Middle frontal gyrus (tissue), 1 donor: ENCODE results near the gene TBXT.
A peak's percentile ranks its signal among the peaks of the same experiment; 100 is the strongest.

Source experiments
- DNase-seq: peaks from one replicate; pipeline ENCODE4 v3.0.0-alpha.2; 2015; ENCODE audit warnings: low spot score; ENCODE audit errors: extremely low spot score

Gene TBXT

DNA sequence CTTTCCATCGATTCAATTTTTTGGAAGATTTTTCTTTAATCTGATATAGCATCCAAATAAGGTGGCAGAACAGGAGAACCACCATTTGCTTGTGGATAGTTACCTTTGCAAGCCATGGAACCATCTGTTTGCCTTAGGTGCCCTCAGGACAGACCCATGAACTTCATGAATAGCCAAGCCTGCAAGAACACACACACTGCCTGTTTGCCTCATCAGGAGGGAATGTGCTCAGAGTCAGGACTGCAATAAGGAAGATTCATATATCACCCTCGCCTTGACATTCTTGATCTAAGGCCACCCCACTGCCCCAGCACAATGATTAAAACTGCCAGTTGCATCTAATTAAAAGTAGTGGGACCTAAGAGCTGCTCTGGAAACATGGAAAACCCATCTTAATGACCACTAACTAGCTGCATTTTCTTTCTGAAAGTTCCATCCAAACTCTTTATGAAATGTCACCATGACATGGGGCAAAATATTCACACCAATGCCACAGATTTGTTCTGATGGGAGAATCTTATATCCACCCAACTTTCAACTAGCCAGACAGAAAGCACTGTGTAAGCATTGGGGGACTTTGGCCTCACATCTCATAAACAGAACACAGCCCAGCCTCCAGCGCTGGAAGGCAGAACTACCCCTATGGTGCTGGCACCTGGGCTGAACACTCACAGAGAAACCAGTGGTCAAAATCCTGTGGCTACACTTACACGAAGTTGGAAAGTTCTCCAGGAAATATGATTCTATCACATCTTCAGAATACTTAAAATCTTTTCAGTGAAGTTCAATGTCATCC lies 48.3 kb downstream of the TBXT start:
- no peak for DNase-seq

DNA sequence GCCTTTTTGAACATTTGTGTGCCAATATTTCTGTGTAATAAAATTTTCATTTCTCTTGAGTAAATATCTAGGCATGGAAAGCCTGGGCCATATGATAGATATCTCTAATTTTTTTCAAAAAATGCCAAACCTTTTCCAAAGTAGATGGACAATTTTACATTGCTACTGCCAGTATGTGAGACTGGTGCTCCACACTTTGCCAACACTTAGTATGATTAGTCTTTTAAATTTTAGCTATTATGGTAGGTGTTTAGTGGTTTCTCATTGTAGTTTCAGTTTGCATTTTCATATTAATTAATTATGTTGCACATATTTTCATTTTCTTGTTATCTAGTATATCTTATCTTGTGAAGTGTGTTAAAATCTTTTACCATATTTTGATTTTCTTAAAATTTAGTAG lies 52.0 kb downstream of the TBXT start:
- no peak for DNase-seq

- DNase-seq: peak; percentile 19
Observed at GRCh38 chr6:166112580-166112979, 55.1 kb downstream of the TBXT start.

GRCh38 chr6:166109608-166110007 lies 58.0 kb downstream of the TBXT start:
- DNase-seq: no peak
